ENCODE measurements around the gene CLEC4A. TPM values are rescaled to one million over a fixed set of nuclear protein-coding genes. Genes with fewer than 3 reads are reported as not detected.
A peak's percentile ranks its signal among the peaks of the same experiment; 100 is the strongest.
"Not testable (repeated sequence)": the region's sequence is repeated elsewhere in the genome, so short reads cannot be mapped to it uniquely, and the experiment has no call there.

The CLEC4A gene
- total RNA-seq, 2 donors from 2014 or later: 0.22 to 2.6 TPM

DNA sequence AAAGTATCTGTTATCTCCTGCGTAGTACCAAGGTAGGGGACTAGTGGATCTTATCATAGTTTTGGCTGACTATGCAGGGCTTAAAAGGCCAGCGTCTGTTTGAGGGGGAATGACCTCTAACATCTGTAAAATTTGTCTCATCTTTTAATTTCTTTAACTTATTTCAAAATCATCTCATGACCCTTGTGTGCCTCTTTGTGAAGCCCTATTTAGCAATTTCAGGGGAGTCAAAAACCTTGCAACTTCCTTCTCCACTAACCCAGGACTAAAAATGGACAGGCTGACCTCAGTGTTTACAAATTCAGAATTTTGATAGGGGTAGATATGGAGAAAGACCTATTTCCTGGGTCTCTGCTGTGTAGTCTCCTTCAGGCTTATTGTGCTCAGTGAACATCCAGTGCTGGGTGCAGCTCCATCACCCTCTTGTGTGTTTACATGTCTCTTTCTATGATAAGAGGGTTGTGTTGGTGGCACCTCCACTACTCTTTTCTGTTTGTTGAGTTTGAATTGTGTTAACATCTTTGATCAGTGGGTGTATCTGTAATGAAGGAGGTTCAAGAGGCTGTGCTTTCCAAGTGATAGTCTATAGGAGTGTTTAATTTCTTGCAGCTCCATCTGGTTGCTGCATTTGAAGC is 27.0 kb upstream of the CLEC4A start:
- Mint-ChIP-seq H3K36me3 (ENCODE audit: low read depth) (peaks cover 94% of the 10 kb centered on the region), H3K27ac (peak overlapping the region; percentile 24), H3K4me3 (no peak overlapping the region), H3K4me1 (no peaks in the 10 kb centered on the region), H3K9me3 (no peaks in the 10 kb centered on the region), H3K27me3 (no peaks in the 10 kb centered on the region)
- ATAC-seq (replicated peaks): no peak

DNA sequence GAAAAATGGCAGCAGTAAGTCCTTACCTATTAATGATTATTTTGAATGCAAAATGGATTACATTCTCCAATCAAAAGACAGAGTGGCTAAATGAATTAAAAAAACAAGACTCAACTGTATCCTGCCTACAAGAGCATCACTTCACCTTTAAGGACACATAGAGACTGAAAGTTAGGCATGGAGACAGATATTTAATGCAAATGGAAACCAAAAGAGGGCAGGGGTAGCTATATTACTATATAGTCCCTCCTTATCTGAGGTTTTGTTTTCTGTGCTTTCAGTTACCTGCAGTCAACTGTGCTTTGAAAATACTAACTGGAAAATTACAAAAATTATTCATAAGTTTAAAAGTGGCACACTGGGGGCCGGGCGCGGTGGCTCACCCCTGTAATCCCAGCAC is 24.2 kb upstream of the CLEC4A start:
- no peaks in the 10 kb centered on the region for H3K9me3 Mint-ChIP-seq
- H3K36me3 Mint-ChIP-seq (ENCODE audit: low read depth): peaks cover 71% of the 10 kb centered on the region
- no peak for ATAC-seq (replicated peaks)
- no peaks in the 10 kb centered on the region for H3K27me3 Mint-ChIP-seq
- H3K4me1 Mint-ChIP-seq: no peaks in the 10 kb centered on the region
- H3K27ac Mint-ChIP-seq: no peak overlapping the region
- H3K4me3 Mint-ChIP-seq: no peak overlapping the region

DNA sequence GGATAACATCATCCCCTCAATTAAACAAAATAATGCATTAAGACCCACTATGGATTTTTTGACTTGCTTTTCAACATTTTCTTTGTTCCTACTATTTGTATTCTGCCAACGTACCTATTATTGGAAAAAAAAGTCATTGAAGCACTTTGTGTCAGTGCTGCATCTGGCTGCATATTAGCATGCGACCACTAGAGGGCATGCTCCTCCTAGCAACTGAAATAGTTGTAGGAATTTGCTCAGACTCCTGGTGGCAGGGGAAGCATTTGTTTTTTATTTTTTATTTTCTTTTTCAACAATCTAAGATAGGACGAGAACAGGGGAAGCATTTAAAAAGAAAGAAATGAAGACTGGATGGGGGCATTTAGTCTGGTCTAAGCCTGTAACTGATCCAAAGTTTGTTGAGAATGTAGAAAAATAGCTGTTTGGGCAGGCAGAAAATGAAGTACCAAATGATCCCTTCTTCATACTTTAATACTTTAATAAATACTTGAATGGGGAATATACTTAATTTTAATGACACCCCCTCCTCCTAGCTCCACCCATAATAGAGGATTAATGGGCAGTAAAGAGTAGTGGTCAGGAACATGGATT is 14.5 kb upstream of the CLEC4A start:
- Mint-ChIP-seq H3K36me3 (ENCODE audit: low read depth) (peaks cover 57% of the 10 kb centered on the region), H3K27ac (no peak overlapping the region), H3K4me1 (peaks cover 4% of the 10 kb centered on the region)

DNA sequence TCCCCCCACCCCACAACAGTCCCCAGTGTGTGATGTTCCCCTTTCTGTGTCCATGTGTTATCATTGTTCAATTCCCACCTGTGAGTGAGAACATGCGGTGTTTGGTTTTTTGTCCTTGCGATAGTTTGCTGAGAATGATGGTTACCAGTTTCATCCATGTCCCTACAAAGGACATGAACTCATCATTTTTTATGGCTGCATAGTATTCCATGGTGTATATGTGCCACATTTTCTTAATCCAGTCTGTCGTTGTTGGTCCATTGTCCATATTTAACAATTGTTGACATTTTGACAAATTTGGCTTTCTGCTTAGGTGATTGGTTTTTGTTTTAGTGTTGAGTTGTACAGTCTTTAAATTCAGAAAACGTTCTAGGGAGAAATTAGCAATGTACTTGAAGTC is 10.3 kb upstream of the CLEC4A start:
- H3K27ac Mint-ChIP-seq; ATAC-seq (replicated peaks); H3K4me1 Mint-ChIP-seq; H3K9me3 Mint-ChIP-seq; H3K4me3 Mint-ChIP-seq; H3K27me3 Mint-ChIP-seq: not testable (repeated sequence)
- H3K36me3 Mint-ChIP-seq (ENCODE audit: low read depth): peaks cover 49% of the 10 kb centered on the region

More for the DNA sequence above, 14.5 kb upstream of the CLEC4A start:
- Mint-ChIP-seq H3K4me3 (no peak overlapping the region), H3K27me3 (no peaks in the 10 kb centered on the region), H3K9me3 (no peaks in the 10 kb centered on the region)
- ATAC-seq (replicated peaks): peak; percentile 58

DNA sequence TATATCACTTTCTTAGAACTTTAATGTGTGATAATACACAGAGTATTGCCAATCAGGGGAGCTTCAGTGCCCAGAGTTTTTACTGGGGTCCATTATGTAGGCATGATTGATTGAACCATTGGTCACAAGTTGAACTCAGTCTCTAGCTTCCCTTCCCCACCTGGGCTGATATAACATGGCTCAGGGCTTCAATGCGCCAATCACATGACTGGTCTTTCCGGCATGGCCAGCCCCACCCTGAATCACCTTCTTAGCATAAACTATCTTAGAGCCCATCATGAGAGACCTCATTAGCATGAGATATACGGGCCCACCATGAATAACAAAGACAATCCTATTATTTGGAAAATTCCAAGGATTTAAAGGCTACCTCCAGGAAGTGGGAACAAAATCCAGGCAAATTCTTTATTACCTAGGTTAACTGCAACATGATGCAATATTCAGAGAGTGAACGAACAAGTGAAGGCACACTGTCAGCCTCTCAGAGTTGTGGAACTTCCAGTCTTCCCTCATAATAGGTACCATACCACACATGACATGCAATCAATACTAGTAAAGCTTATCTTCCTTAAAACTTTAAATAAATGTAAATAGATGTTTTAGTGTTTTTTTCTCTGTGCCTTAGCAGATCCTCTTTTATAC is 3.2 kb upstream of the CLEC4A start:
- peaks cover 27% of the 10 kb centered on the region for H3K36me3 Mint-ChIP-seq (ENCODE audit: low read depth)
- no peak for ATAC-seq (replicated peaks)
- H3K4me3 Mint-ChIP-seq: no peak overlapping the region
- no peaks in the 10 kb centered on the region for H3K4me1 Mint-ChIP-seq
- no peaks in the 10 kb centered on the region for H3K27me3 Mint-ChIP-seq
- H3K9me3 Mint-ChIP-seq: no peaks in the 10 kb centered on the region
- no peak overlapping the region for H3K27ac Mint-ChIP-seq

DNA sequence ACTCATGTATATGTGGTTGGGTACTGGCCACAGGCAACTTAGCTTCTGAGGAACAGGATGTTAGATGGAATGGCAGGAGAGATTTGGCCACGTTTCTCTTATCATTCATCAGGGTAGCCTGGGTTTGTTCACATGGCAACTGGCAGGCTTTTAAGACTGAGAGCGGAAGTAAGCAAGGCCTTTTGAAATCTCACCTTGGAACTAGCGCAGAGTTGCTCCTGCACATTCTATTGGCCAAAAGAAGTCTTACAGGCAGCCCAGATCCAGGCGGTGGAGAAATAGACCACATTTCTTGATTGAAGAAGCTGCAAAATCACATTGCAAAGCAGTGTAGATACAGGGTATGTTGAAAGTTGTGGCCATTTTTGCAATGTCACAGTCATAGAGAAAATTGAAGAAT is 3.7 kb downstream of the CLEC4A start:
- Mint-ChIP-seq H3K4me1 (no peaks in the 10 kb centered on the region), H3K27me3 (no peaks in the 10 kb centered on the region), H3K27ac (no peak overlapping the region), H3K9me3 (no peaks in the 10 kb centered on the region), H3K36me3 (ENCODE audit: low read depth) (peaks cover 17% of the 10 kb centered on the region), H3K4me3 (no peak overlapping the region)
- no peak for ATAC-seq (replicated peaks)

DNA sequence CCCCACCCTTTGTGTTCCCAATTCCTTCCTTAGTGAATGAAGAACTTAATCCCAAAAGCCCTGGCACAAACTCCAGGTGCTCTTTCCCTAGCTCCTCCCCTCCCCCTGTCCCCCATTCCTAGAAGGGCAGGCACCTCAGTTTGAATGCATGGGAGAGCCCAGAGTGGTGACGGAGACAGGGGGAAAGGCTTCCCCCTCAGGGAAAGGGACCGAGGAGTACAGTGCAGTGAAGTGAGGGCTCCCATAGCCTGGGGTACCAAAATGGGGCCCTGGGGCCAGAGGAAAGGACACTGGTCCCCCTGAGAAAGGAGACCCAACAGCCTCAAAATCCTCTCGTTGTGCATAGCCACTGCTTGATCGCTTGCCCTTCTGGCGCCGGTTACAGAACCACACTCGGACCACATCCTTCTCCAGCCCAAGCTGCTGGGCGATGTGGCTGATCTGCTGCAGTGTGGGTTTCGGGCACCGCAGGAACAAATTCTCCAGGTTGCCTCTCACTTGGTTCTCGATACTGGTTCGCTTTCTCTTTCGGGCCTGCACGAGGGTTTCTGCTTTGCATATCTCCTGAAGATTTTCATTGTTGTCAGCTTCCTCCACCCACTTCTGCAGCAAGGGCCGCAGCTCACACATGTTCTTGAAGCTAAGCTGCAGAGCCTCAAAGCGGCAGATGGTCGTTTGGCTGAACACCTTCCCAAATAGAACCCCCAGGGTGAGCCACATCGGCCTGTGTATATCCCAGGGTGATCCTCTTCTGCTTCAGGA is 10.4 kb downstream of the CLEC4A start:
- not testable (repeated sequence) for H3K9me3 Mint-ChIP-seq; H3K4me1 Mint-ChIP-seq; H3K27ac Mint-ChIP-seq; H3K4me3 Mint-ChIP-seq; ATAC-seq (replicated peaks); H3K27me3 Mint-ChIP-seq
- peaks cover 49% of the 10 kb centered on the region for H3K36me3 Mint-ChIP-seq (ENCODE audit: low read depth)

DNA sequence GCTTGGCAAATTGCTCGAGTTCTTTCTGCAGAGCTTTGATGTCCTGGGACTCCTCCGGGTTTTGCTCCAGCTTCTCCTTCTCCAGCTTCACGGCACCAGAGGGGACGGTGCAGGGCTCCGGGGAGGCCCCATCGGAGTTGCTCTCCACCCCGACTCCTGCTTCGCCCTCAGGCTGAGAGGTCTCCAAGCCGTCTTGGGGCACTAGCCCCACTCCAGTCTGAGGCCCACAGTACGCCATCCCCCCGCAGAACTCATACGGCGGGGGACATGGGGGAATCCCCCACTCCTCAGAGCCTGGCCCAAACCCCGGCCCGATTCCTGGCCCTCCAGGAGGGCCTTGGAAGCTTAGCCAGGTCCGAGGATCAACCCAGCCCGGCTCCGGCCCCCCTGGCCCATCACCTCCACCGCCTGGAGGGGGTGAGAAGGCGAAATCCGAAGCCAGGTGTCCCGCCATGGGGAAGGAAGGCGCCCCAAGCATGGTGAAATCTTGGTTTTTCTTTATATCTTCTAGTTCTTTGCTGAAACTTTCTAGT is 11.0 kb downstream of the CLEC4A start:
- not testable (repeated sequence) for H3K4me3 Mint-ChIP-seq; H3K27me3 Mint-ChIP-seq; H3K27ac Mint-ChIP-seq; ATAC-seq (replicated peaks); H3K4me1 Mint-ChIP-seq; H3K9me3 Mint-ChIP-seq
- peaks cover 48% of the 10 kb centered on the region for H3K36me3 Mint-ChIP-seq (ENCODE audit: low read depth)

DNA sequence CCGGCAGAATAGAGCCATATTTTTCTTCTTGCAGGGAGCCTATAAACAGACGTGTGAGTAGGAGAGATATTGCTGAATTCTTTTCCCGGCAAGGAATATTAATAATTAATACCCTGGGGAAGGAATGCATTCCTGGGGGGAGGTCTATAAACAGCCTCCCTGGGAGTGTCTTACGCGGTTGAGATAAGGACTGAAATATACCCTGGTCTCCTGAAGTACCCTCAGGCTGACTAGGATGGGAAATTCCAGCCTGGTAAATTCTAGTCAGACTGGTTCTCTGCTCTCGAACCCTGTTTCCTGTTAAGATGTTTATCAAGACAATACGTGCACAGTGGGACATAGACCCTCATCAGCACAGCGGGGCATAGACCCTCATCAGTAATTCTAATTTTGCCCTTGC is 18.2 kb downstream of the CLEC4A start:
- H3K36me3 Mint-ChIP-seq (ENCODE audit: low read depth): peaks cover 36% of the 10 kb centered on the region
- not testable (repeated sequence) for H3K4me3 Mint-ChIP-seq; ATAC-seq (replicated peaks); H3K9me3 Mint-ChIP-seq; H3K27me3 Mint-ChIP-seq; H3K27ac Mint-ChIP-seq; H3K4me1 Mint-ChIP-seq

DNA sequence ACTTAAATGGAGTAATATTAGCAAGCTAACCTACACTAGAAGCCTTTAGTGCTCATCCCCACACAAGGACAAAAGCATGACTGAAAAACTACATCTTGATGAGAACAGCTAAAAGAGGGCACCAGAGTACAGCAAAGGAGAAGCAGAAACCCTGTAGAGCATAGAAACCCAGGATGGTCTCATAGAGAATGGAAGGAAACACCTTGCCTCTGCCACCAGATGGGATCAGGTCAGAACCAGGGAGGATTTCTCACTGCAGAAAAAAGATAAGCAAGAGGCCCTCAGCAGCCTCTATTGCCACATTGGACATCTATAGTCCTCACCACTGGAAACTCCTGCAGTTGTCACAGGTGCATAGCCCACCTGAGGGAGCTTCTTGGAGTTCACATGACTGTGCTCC is 19.8 kb downstream of the CLEC4A start:
- no peak overlapping the region for H3K4me3 Mint-ChIP-seq

DNA sequence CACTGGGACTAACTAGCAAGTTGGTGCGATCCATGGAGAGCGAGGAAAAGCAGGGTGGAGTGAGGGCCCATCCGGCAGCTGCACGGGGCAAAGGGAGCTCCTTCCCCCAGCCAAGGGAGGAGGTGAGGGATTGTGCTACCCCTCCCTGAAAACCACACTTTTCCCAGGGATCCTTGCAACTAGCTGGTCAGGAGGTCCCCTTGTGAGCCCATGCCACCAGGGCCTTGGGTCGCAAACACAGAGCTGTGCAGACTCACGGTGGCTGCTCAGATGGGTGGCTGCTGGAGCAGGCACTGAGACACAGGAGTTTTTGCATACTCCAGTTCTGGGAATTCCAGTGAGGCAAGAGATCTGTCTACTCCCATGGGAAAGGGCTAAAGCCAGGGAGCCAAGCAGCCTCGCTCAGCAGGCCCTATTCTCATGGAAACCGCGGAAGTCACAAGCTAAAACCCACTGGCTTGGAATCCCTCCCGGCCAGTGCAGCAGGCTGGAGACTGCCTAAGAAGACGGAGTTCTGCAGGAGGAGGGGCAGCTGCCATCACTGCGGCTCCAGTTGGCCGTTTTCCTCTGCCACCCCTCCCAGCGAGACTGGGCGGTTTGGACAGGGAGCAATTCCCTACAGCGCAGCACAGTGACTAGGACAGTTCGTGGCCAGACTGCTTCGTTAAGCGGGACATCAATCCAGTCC is 22.5 kb downstream of the CLEC4A start:
- no peaks in the 10 kb centered on the region for H3K4me1 Mint-ChIP-seq
- H3K27ac Mint-ChIP-seq: no peak overlapping the region
- H3K4me3 Mint-ChIP-seq: no peak overlapping the region
- H3K9me3 Mint-ChIP-seq: peaks cover 4% of the 10 kb centered on the region
- peaks cover 8% of the 10 kb centered on the region for H3K27me3 Mint-ChIP-seq
- ATAC-seq (replicated peaks): no peak
- peaks cover 6% of the 10 kb centered on the region for H3K36me3 Mint-ChIP-seq (ENCODE audit: low read depth)

More for the DNA sequence above, 19.8 kb downstream of the CLEC4A start:
- peaks cover 4% of the 10 kb centered on the region for H3K27me3 Mint-ChIP-seq
- H3K9me3 Mint-ChIP-seq: peaks cover 4% of the 10 kb centered on the region
- H3K4me1 Mint-ChIP-seq: no peaks in the 10 kb centered on the region
- no peak for ATAC-seq (replicated peaks)
- peaks cover 22% of the 10 kb centered on the region for H3K36me3 Mint-ChIP-seq (ENCODE audit: low read depth)
- H3K27ac Mint-ChIP-seq: no peak overlapping the region

DNA sequence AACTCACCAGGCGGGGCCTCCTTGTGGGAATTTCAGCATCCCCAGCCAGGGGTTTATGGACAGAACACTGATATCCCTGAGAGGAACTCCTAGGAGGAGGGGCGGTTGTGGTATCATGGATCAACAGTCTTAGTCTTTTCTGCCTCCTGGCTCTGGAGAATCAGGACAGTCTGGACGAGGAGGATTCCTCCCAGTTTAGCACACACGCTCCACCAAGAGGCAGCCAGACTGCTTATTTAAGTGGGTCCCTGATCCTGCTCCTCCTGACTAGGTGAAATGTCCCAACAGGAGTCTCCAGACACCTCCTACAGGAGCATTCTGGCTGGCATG is 23.0 kb downstream of the CLEC4A start:
- Mint-ChIP-seq H3K36me3 (ENCODE audit: low read depth) (peaks cover 6% of the 10 kb centered on the region), H3K9me3 (peaks cover 4% of the 10 kb centered on the region), H3K4me3 (no peak overlapping the region), H3K27ac (no peak overlapping the region), H3K4me1 (no peaks in the 10 kb centered on the region), H3K27me3 (peaks cover 8% of the 10 kb centered on the region)
- ATAC-seq (replicated peaks): no peak

DNA sequence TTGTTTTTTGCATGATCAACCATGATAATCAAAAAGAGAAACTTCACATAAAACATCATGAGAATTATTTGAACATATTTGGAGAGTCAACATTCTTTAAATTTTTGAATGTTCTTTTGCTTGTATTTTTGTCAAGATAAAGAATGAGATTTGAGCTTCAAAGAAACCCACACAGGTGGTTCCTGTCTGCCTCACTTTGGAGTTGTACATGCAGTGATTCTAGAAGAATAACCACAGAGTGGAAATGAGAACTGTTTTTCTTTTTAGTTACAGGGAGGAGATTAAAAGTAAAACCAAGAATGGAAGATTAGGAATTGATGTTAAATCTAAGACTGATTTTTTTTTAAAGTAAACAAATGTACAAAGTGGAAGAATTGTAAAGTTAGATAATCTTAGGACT is 31.1 kb downstream of the CLEC4A start:
- H3K27me3 Mint-ChIP-seq: peaks cover 10% of the 10 kb centered on the region

DNA sequence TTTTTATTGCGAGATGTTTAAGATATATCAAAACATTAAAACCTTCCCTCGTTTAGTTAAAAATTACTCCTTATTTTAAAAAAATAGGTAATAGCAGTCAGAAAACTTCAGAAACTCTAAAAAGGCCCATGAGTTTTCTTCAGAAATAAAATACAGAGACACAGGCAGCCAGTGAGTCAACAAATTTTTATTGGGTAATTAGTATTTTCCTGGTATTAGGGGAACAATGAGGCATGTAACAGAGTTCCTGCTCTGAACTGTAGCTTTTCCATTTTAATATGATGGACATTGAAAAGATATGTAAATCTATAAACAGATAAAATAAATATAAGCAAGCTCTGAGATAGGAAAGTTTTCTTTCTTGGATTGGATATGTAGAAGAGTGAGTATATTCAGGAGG is 33.0 kb downstream of the CLEC4A start:
- Mint-ChIP-seq H3K4me3 (no peak overlapping the region), H3K27me3 (peaks cover 6% of the 10 kb centered on the region), H3K36me3 (ENCODE audit: low read depth) (no peaks in the 10 kb centered on the region), H3K27ac (no peak overlapping the region), H3K9me3 (no peaks in the 10 kb centered on the region), H3K4me1 (peaks cover 7% of the 10 kb centered on the region)
- ATAC-seq (replicated peaks): no peak

More for the DNA sequence above, 31.1 kb downstream of the CLEC4A start:
- Mint-ChIP-seq H3K36me3 (ENCODE audit: low read depth) (no peaks in the 10 kb centered on the region), H3K4me1 (peaks cover 7% of the 10 kb centered on the region), H3K4me3 (no peak overlapping the region), H3K27ac (peak overlapping the region; percentile 76), H3K9me3 (no peaks in the 10 kb centered on the region)
- ATAC-seq (replicated peaks): no peak

Data from activated T-helper 17 cell treated with anti-CD3 and anti-CD28 coated beads, Interleukin-2, amount 50 U/mL, for 72 hours (primary cell).